Activated CD4-positive, alpha-beta T cell treated with anti-CD3 and anti-CD28 coated beads for 24 hours (primary cell): ENCODE measurements around the gene NHSL2.

Experiments
- DNase-seq, 2 donors: peaks; one replicate each; pipeline ENCODE4 v3.0.0-alpha.2; 2020; ENCODE audit warnings: low read depth in 2 of 2

NHSL2 gene

DNA sequence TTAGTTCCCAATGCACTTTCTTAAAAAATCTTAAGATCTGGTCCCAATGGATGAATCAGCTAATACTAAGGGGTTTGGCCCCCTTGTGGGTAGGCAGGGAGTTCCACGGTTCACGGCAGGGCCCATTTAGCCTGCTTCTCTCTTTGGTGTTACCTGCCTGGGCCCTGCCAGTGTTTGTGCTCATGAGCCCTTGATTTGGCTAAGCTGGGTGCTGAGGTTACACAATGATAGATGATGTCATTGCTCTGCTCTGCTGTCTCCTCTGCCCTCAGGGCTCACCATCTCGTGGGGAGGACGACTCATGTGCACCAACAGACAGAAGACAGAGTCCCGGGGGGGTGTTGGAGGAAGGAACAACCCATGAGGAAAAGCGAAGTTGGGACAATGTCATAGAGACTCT is 196.7 kb downstream of the NHSL2 start:
- no peak for DNase-seq

DNA sequence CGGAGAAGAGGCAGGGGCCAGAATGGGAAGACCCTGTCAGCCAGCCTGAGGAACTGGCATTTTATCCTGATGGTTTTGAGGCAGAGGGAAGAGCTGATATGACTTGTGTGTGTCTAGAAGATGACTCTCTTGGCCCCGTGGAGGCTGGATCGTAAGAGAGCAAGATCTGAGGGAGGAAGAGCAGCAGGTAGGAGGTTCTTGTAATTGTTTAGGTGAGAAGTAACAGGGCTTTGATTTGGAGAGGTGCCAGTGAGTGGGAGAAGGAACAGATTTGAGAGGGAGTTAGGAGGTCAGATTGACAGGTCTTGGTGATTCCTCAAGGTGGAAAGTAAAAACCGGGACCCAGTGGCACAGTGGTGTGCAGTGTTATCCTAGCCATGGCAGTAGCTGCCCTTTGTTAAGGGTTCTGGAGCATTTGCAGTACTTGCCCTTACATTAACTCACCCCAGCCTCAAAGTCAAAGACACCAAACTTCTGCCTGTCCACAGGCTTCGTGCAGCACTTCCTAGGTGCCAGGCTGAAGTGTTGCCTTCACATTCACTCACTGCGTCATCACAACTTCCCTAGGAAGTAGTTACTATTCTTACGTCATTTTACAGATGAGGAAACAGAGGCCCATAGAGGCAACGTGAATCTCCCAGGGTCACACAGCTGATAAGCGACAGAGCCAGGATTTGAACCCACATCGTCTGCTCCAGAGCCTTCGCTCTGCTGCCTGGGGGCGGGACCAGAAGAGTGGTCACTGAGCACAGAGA is 197.4 kb downstream of the NHSL2 start:
- DNase-seq, result no peak

- DNase-seq, result no peak
Observed at GRCh38 chrX:72108666-72109065, 198.0 kb downstream of the NHSL2 start.

DNA sequence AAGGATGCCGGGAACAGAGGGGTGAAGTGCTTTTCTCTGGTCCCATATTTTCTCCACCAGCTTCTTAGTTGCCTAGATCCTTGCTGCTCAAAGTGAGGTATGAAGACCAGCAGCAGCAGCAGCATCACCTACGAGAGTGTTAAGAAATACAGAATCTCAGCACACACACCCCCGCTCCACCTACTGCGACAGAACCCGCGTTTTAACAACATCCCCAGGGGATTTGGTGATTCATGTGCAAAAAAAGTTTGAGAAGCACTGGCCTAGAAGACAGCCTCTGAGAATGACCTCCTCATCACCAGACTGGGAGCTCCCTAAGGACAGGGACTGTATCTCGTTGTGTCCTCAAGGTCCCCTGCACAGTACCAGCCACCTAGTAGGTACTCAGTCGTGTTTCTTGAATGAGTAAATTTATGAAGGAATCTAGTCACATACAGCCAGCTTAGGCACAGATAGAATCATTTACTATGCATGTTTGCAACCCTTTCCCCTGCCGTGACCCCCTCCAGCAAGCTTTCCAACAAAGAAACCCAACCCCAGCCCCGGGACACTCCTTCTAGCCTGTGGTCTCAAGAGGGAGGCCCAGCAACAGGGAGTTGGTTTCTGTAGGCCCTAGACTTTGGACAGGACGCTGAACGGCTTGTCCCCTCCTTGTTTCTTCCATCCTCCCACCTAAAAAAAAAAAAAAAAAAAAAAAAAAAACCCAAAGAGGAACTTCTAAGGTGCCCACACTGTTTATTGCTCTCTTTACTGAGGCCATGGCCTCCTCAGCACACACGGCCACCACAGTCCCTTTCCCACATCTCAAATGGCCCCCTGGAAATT is 199.6 kb downstream of the NHSL2 start:
- no peak for DNase-seq

DNA sequence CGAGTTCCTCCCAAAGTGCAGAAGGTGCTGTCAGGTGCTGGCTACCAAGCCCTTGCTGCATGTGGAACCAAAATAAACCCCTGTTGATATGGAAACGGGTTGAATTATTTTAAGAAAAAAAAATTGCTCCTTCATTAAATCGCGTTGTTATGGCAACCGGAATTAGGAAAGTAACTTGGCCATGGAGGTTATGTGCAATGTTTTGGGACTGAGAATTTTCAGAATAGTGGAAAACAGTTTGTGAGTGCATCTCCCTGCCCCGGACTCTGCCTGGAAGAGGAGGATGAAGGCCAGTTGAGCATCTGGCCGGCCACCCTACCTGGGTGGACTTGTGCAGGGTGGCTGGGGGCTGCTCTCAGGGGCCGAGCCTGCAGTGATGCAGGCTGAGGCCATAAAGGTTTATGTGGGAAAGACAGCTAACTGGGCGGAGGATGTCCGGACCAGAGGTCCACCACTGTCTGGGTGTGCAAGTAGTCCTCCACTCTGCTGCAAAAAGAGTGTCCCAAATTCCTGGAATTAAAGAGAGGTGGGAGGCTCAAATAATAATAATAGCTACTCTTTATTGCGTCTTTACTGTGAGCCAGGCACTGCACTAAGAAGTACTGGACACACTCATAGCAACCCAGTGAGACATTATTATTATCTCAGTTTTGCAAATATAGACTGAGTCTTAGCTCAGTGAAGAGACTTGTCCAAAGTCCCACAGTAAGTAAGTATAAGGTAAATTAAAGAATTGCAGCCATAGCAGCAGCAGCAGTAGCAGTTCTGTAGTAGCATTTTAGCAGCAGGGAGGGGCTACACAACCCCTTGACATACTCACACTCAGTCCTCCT is 200.4 kb downstream of the NHSL2 start:
- no peak for DNase-seq

DNA sequence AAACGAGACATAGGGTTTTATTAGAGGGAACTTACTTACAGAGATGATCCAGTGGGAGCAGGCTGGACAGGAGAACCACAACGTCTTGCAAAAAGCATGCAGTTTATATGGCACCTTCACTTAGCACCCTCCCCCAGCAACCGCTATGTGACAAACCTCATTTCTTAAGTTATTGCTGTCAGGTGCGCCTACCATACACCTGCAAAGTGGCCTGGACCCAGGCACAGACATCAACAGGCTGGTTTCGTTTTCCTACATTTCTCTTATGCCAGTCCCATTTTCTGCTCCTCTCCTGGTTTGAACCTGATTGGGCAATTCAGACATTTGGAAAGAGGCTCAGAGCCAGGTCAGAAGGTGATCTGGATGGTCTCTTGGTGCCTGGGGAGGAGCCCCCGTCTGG is 202.8 kb downstream of the NHSL2 start:
- no peak for DNase-seq

GRCh38 chrX:72114306-72114705 is 203.7 kb downstream of the NHSL2 start:
- no peak for DNase-seq

GRCh38 chrX:72114807-72115206 is 204.2 kb downstream of the NHSL2 start:
- DNase-seq, result no peak

- DNase-seq, result no peak
Observed at GRCh38 chrX:72115380-72115779, 204.7 kb downstream of the NHSL2 start.

DNA sequence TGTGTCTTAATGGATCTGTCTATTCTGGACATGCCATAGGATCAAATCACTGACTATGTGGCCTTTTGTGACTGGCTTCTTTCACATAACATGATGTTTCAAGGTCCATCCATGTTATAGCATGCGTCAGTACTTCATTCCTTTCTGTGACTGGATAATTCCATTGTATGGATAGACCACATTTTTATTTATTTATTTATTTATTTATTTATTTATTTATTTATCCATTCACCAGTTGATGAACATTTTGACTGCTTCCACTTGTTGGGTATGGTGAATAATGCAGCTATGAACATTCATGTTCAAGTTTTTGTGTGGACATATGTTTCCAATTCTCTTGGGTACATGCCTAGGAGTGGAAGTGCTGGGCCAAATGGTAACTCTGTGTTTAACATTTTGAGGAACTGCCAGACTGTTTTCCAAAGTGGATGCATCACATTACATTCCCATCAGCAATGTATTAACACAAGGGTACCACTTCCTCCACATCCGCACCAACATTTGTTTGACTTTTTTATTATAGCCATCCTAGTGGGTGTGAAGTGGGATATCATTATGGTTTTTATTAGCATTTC is 207.1 kb downstream of the NHSL2 start:
- no peak for DNase-seq

DNA sequence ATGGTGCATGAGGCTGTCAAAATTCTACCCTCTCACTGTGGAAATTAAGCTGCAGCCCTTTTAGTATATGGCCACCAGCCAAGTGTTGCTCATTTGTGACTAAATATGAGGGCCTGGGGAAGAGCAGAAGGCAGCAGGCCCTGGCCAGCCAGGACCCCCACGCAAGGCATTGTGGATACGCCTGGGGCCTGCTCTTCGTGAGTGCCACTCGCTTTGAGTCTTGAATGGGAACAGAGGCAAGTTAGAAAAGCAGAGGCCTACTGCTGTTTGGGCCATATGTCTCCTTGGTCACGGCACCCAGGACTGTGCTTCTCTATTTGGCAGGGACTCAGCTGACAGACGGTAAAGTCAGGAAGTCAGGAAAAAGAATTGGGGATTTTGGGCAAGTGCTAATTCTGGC is 210.2 kb downstream of the NHSL2 start:
- no peak for DNase-seq

DNA sequence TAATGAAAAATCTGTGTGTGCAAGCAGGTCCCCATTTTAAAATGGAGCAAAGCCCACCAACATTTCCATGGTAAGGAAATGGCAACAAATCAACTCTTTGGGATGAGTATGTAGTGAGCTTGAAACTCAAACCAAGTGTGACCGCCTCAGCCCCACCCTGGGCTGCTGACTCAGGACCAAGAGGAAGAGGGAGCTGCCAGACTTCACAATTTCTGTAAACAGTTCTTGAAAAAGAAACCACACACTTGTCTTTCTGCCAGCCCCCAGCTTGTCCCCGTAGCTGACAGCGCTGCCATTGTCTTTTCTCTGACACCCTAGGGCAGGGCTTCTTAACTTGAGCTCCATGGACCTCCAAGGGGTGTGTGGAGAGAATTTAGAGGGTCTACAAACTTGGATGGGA is 210.7 kb downstream of the NHSL2 start:
- DNase-seq, result no peak

DNA sequence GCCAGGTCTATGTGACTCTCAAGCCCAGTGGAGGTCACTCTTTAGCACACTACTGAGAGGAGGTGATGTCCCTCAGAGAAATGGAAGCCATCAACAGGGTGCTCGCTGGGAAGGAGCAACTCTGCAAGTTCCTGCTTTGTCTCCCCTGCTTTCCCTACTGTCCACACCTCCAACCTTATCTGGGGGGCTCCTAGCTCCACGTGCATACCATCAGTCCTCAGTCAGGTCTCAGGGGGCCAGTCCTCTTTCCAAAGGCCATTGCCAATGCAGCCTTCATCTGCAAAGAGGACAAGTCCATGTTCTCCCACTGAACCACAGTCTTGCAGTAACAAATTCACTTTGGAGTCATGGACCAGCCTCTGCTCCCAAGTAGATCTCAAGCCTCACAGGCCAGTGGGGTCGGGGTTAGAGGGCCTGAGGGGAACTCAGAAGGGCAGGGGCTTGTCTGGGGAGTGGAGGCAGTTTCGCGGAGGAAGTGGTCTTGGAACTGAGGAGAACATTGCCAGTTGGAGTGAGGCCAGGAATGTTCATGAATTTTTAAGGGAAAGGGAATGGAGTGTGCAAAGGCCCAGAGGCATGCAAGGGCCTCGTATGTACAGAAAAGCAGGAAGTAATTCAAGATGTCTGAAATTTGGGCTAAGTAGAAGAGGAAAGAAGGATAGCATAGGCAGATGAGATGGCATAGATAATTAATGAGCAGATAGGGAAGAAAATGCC is 212.1 kb downstream of the NHSL2 start:
- DNase-seq, result no peak

DNA sequence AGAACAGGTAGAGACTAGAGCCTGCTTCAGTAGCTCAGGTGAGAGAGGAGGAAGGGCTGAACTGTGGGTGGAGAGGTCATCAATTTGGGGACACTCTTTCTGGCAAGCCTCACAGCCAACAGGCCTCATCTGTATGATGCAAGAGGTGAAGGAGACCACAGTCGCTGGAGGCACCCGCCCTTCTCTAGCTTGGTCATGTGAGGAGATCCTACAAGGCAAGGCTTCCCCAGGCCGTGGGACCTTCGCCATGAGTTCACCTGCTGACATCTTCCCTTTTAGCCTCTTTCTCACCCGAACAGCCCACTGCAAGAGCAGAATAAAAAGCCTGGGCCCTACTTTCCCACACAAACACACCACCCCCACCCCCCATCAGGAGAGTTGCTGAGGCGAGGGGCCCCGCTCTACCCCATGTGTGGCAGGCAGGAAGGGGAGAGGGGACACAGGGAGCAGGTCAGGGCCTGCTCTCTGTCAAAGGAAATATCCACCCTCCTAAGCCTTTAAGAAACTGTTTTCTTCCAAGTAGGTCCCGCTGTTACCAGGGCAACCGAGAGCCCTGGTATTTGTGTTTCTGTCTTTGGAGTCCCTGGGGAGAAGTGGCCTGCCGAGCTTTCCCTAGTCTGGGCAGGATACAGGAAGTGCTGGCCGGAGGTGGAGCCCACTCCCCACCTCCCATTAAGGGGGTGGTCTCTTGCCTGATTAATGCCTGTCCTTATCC is 213.0 kb downstream of the NHSL2 start:
- no peak for DNase-seq

GRCh38 chrX:72124540-72125201 is 214.0 kb downstream of the NHSL2 start:
- DNase-seq, result no peak

- DNase-seq, result no peak
Observed at GRCh38 chrX:72125331-72126047, 214.8 kb downstream of the NHSL2 start.

DNA sequence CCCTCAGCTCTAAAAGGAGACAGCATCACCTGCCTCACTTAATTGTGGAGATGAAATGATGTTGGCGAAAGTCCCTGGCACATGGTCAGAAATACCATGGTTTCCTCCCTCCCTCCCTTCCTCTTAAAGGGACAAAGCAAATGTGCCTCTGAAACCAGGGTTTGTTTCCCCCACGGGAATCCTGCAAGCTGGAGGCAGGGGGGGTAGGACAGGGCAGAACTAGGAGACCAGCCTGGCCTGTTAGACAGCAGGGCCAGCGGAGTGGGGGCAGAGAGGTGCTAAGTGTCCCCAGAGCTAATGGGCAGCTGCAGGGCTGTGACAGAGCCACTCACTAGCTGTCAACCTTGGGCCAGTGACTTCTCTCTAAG is 215.4 kb downstream of the NHSL2 start:
- no peak for DNase-seq

- DNase-seq, result peak; percentile 69 to 86
Observed at GRCh38 chrX:72126539-72127140, 216.0 kb downstream of the NHSL2 start.

GRCh38 chrX:72127332-72127731 is 216.7 kb downstream of the NHSL2 start:
- DNase-seq, result no peak
